Thymus (tissue), 11 donors: ENCODE results near the gene DHX30. TPM values are rescaled to one million over a fixed set of nuclear protein-coding genes. Genes with fewer than 3 reads are reported as not detected.
A peak's percentile ranks its signal among the peaks of the same experiment; 100 is the strongest.

ENCODE experiments used
- DNase-seq, 9 donors: peaks; one replicate each; pipeline ENCODE4 v3.0.0-alpha.2; 2013; ENCODE audit warnings: low spot score in 9 of 9, low read depth in 6 of 9, missing footprints in 1 of 9
- H3K27ac ChIP-seq, 2 donors: one replicate each; pipeline ENCODE4 v1.5.1; 2013; ENCODE audit warnings: control low read depth in 1 of 2, low read depth in 1 of 2, low read length in 1 of 2, mild to moderate bottlenecking in 1 of 2, moderate library complexity in 1 of 2
- H3K27me3 ChIP-seq, 2 donors: one replicate each; pipeline ENCODE4 v1.5.1; 2013; ENCODE audit warnings: low read length in 1 of 2; ENCODE audit not compliant: control insufficient read depth in 2 of 2, insufficient read depth in 1 of 2
- H3K36me3 ChIP-seq, 2 donors: one replicate each; pipeline ENCODE4 v1.5.1; 2013; ENCODE audit warnings: low read length in 1 of 2, mild to moderate bottlenecking in 1 of 2, moderate library complexity in 1 of 2; ENCODE audit not compliant: control insufficient read depth in 2 of 2, insufficient read depth in 2 of 2
- H3K4me1 ChIP-seq, 2 donors: one replicate each; pipeline ENCODE4 v1.5.1; 2013; ENCODE audit warnings: low read length in 2 of 2; ENCODE audit not compliant: control insufficient read depth in 2 of 2, insufficient read depth in 2 of 2
- H3K4me3 ChIP-seq, 2 donors: one replicate each; pipeline ENCODE4 v1.5.1; 2013; ENCODE audit warnings: low read length in 2 of 2, control low read depth in 1 of 2, mild to moderate bottlenecking in 1 of 2
- H3K9me3 ChIP-seq, 2 donors: one replicate each; pipeline ENCODE4 v1.5.1; 2013; ENCODE audit warnings: low read length in 1 of 2, mild to moderate bottlenecking in 1 of 2; ENCODE audit not compliant: control insufficient read depth in 2 of 2, insufficient read depth in 1 of 2
- WGBS: extraction: QIAGEN DNeasy Blood & Tissue Kit; methylation state at CpG from one replicate; pipeline ENCODE4 v1.1.7; 2013; 5-methylcytosine and 5-hydroxymethylcytosine counted together
- polyA plus RNA-seq: library from polyadenylated mRNA; stranded (reverse); fragments of 200-250 nt; gene quantifications from one replicate; pipeline ENCODE4 v1.2.3, GENCODE V29; 2013
- total RNA-seq: library from RNA; stranded (reverse); fragments of 120-200 nt; gene quantifications from one replicate; pipeline ENCODE4 v1.2.4, GENCODE V29; 2013
- donor health status: healthy.

DHX30 gene
- total and polyA plus RNA-seq, 2 donors = 42.8 to 45.1 TPM

DNA sequence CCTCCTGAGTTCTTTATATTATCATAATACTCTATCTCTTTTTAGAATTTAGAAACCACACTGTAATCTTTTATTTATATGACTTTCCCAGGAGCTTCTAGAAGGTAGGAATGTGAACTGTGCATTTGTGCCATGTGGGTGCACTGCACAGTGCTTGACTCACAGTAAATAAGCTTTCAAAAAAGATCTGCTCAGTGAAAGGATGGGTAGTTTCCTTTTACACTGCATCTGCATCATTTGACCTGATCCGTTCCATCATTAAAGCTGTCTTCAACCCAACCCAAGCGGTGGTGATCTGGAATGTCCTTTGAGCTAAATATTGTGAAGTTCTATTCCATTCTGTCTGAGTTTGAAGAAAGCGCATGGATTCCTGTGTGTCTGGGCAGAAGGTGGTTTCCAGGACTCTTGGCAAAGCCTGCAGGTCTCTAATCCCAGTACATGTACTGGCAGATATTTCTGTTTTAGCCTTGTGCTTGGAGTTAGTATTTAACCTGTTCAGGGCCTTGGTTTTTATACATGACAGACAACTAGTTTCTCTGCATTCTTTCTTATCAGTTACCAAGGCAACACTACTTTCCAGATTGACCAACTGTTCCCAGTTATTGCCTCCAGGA is 96.7 kb downstream of the DHX30 start:
- H3K27ac ChIP-seq = peak overlapping the region in 1 of 2 donors; percentile 55
- H3K27me3 ChIP-seq = no peaks in the 10 kb centered on the region
- H3K36me3 ChIP-seq = peaks cover 5 to 9% of the 10 kb centered on the region in 2 donors
- peaks cover 2 to 10% of the 10 kb centered on the region in 2 donors for H3K4me1 ChIP-seq
- WGBS = 90% methylated on average over 3 of the region's 3 CpGs
- H3K4me3 ChIP-seq = no peak overlapping the region
- peak in 2 of 9 donors; percentile 4 to 25 for DNase-seq
- H3K9me3 ChIP-seq = no peaks in the 10 kb centered on the region

Other genes with a start within 250 kb of the DHX30 start
- gene CSPG5, start 224.3 kb upstream of the DHX30 start, total RNA-seq = 0.09 TPM
- gene CSPG5, start 224.3 kb upstream of the DHX30 start, polyA plus RNA-seq = 0.25 TPM
- 35.6 TPM for gene SMARCC1, start 21.2 kb upstream of the DHX30 start, total RNA-seq
- 19.9 TPM for gene SMARCC1, start 21.2 kb upstream of the DHX30 start, polyA plus RNA-seq
- 22.3 TPM for gene MAP4, start 213.3 kb downstream of the DHX30 start, total RNA-seq
- gene MAP4, start 213.3 kb downstream of the DHX30 start, polyA plus RNA-seq = 49.8 TPM